Ovary (tissue), 9 donors: ENCODE results near the gene MZT2A. TPM values are rescaled to one million over a fixed set of nuclear protein-coding genes. Genes with fewer than 3 reads are reported as not detected.
"Not testable (repeated sequence)": the region's sequence is repeated elsewhere in the genome, so short reads cannot be mapped to it uniquely, and the experiment has no call there.

Experiments
- DNase-seq, 5 donors: peaks; one replicate each; pipeline ENCODE4 v3.0.0-alpha.2; 2019 to 2020
- H3K27ac ChIP-seq, 2 donors: fragments of 200-600 bp; one replicate each; pipeline versions ENCODE4 v1.5.1 to v1.8.0; 2019 to 2022
- H3K27me3 ChIP-seq: fragments of 200-600 bp; one replicate; pipeline ENCODE4 v1.8.0; 2022
- H3K36me3 ChIP-seq: fragments of 200-600 bp; sonication (generic); one replicate; pipeline ENCODE4 v1.5.1; 2019
- H3K4me1 ChIP-seq: one replicate; pipeline ENCODE4 v1.8.1; 2013; ENCODE audit warnings: mild to moderate bottlenecking, moderate library complexity; ENCODE audit not compliant: insufficient read depth
- H3K4me3 ChIP-seq: fragments of 200-600 bp; sonication (generic); one replicate; pipeline ENCODE4 v1.5.1; 2017
- H3K9me3 ChIP-seq, 2 donors: fragments of 200-600 bp in 1 of 2; sonication (generic) in 1 of 2; one replicate each; pipeline versions ENCODE4 v1.5.1 to v1.8.1; 2013 to 2019; ENCODE audit warnings: mild to moderate bottlenecking in 1 of 2, moderate library complexity in 1 of 2
- CTCF ChIP-seq, 3 donors: fragments of 450-650 bp in 2 of 3; fragments of 200-600 bp in 1 of 3; IDR thresholded peaks; one replicate each; pipeline versions ENCODE4 v1.5.1 to v1.8.0; 2016 to 2022; ENCODE audit warnings: antibody characterized with exemption in 3 of 3, mild to moderate bottlenecking in 1 of 3
- EP300 ChIP-seq: sonication (generic); formaldehyde crosslinking; IDR thresholded peaks from one replicate; pipeline ENCODE4 v1.6.1; 2017; ENCODE audit warnings: antibody characterized with exemption
- POLR2A ChIP-seq: fragments of 450-650 bp; IDR thresholded peaks from one replicate; pipeline ENCODE4 v1.6.1; 2017; ENCODE audit warnings: antibody characterized with exemption, mild to moderate bottlenecking, moderate library complexity
- WGBS, 3 donors: extraction: QIAGEN DNeasy Blood & Tissue Kit in 1 of 3; methylation state at CpG; one replicate each; pipeline versions ENCODE4 v1.1.5 to v1.1.7; 2013 to 2017; 5-methylcytosine and 5-hydroxymethylcytosine counted together
- intact Hi-C, 4 donors: fragments of 100-400 bp; cut with DNase I; formaldehyde crosslinking; loops; one replicate each; pipeline versions ENCODE4 v1.11.0 to v1.15.1; 2022 to 2023
- polyA plus RNA-seq, 2 donors: library from polyadenylated mRNA; stranded (reverse); fragments of 200-250 nt in 1 of 2; fragments of 350-450 nt in 1 of 2; fragmentation: Illumina TruSeq in 1 of 2; extraction: RNeasy Lipid Tissue Mini Kit (QIAGEN cat#74804) in 1 of 2; gene quantifications; one replicate each; pipeline ENCODE4 v1.2.3, GENCODE V29; 2013 to 2014
- total RNA-seq, 7 donors: library from RNA; depleted of rRNA in 2 of 7; stranded (reverse); fragments of >200 nt in 2 of 7; fragmentation: NEBNext Ultra II Directional in 3 of 7; extraction: Animal tissue kit (Norgen Biotek cat#: 25700) in 3 of 7; gene quantifications; one replicate each; pipeline versions ENCODE4 v1.1.0 to v1.2.4, GENCODE V29; 2016 to 2023
- donor health status: DM: no; HTN: no; CAD: no; lungs with moderate emphysema.
- donor health status: DM: no; HTN: no; CAD: no.
- donor health status: Bipolar disorder and iron deficiency.
- donor health status: DM: yes; HTN: yes; CAD: no.
- donor health status: DM: no; HTN: no; CAD: no.
- donor health status: DM: yes; HTN: yes; CAD: no.

Gene MZT2A
- total and polyA plus RNA-seq, 9 donors, result 7.5 to 206 (median 106) TPM

- H3K27me3 ChIP-seq, H3K4me1 ChIP-seq, H3K9me3 ChIP-seq, H3K36me3 ChIP-seq, H3K27ac ChIP-seq, H3K4me3 ChIP-seq, intact Hi-C loops, DNase-seq: not testable (repeated sequence)
- WGBS, 3 donors, result 78 to 85% (median 80%) methylated on average over 10 of the region's 10 CpGs
Measured at GRCh38 chr2:131467722-131468121, 24.5 kb downstream of the MZT2A start.

GRCh38 chr2:131454914-131455313 lies 37.3 kb downstream of the MZT2A start:
- intact Hi-C loops, H3K4me1 ChIP-seq, H3K36me3 ChIP-seq, DNase-seq, H3K4me3 ChIP-seq, H3K27ac ChIP-seq, H3K9me3 ChIP-seq, H3K27me3 ChIP-seq: not testable (repeated sequence)
- WGBS, 3 donors, result 52 to 64% (median 57%) methylated on average over 2 of the region's 2 CpGs

GRCh38 chr2:131451265-131451949 lies 40.8 kb downstream of the MZT2A start:
- H3K4me3 ChIP-seq, H3K27me3 ChIP-seq, intact Hi-C loops, H3K4me1 ChIP-seq, H3K9me3 ChIP-seq, H3K36me3 ChIP-seq, DNase-seq, H3K27ac ChIP-seq: not testable (repeated sequence)
- 60 to 85% (median 75%) methylated on average over 9 to 10 of the region's 10 CpGs for WGBS, 3 donors

GRCh38 chr2:131447981-131448380 lies 44.2 kb downstream of the MZT2A start:
- 88 to 93% (median 88%) methylated on average over 9 of the region's 9 CpGs for WGBS, 3 donors

GRCh38 chr2:131445896-131446295 lies 46.3 kb downstream of the MZT2A start:
- WGBS, 3 donors, result 91 to 93% (median 93%) methylated on average over 19 of the region's 19 CpGs
- H3K9me3 ChIP-seq, result no peaks in the 10 kb centered on the region
- no peak for TF ChIP-seq CTCF (IDR thresholded peaks at IDR 0.05)
- no peak for TF ChIP-seq EP300
- no peak for TF ChIP-seq POLR2A
- intact Hi-C loops, result no loop called here
- no peaks in the 10 kb centered on the region for H3K4me1 ChIP-seq
- no peak for DNase-seq
- no peak overlapping the region for H3K27ac ChIP-seq
- no peaks in the 10 kb centered on the region for H3K27me3 ChIP-seq
- H3K4me3 ChIP-seq, result no peak overlapping the region
- H3K36me3 ChIP-seq, result no peaks in the 10 kb centered on the region

More at GRCh38 chr2:131447981-131448380, 44.2 kb downstream of the MZT2A start:
- H3K4me3 ChIP-seq, H3K4me1 ChIP-seq, H3K9me3 ChIP-seq, DNase-seq, intact Hi-C loops, H3K27ac ChIP-seq, H3K27me3 ChIP-seq, H3K36me3 ChIP-seq: not testable (repeated sequence)

GRCh38 chr2:131445515-131445797 lies 46.7 kb downstream of the MZT2A start:
- DNase-seq, H3K36me3 ChIP-seq, intact Hi-C loops, H3K27ac ChIP-seq, H3K27me3 ChIP-seq, H3K4me3 ChIP-seq, H3K4me1 ChIP-seq, H3K9me3 ChIP-seq: not testable (repeated sequence)
- 91 to 98% (median 94%) methylated on average over 16 to 21 of the region's 21 CpGs for WGBS, 3 donors

GRCh38 chr2:131444736-131445514 lies 47.3 kb downstream of the MZT2A start:
- H3K27me3 ChIP-seq, intact Hi-C loops, DNase-seq, H3K4me3 ChIP-seq, H3K27ac ChIP-seq, H3K9me3 ChIP-seq, H3K4me1 ChIP-seq, H3K36me3 ChIP-seq: not testable (repeated sequence)
- 86 to 97% (median 91%) methylated on average over 72 to 90 of the region's 90 CpGs for WGBS, 3 donors

- WGBS, 3 donors, result 80 to 86% (median 80%) methylated on average over 7 of the region's 7 CpGs
- H3K27ac ChIP-seq, H3K36me3 ChIP-seq, H3K4me1 ChIP-seq, H3K27me3 ChIP-seq, H3K9me3 ChIP-seq, DNase-seq, H3K4me3 ChIP-seq, intact Hi-C loops: not testable (repeated sequence)
Measured at GRCh38 chr2:131440742-131441468, 51.3 kb downstream of the MZT2A start.
